ENCODE measurements around the gene ADAM10.

DNA sequence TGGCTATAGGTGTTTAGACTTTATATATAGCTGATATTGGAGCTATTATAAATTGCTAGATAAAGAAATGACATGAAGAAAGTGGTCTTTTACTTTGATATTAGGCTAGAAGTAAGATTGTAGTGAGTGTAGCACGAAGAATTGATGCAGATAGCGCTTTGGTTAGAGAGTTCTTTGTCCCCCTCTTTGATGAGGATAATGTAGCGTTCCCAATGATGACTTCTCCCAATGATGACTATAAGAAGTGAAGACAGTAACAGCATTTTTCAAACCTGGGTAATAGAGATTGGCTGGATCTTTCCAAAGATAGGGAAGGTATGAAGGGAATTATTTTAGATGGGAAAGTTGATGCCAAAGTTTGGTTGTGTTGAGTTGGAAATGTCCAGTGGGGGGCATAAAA lies 25.9 kb upstream of the ADAM10 start:
- TF ChIP-seq BCL11A (IDR thresholded peaks at IDR 0.05; ENCODE audit: low read depth in 2 of 2, low read length in 2 of 2) (no peak), CEBPB (IDR thresholded peaks at IDR 0.05; ENCODE audit: low read depth, low read length) (no peak), HDAC2 (IDR thresholded peaks at IDR 0.05; ENCODE audit: borderline replicate concordance in 1 of 2, low read depth in 2 of 2, low read length in 2 of 2) (no peak), TEAD4 (IDR thresholded peaks at IDR 0.05; ENCODE audit: low read depth, low read length) (no peak), POLR2AphosphoS5 (IDR thresholded peaks at IDR 0.05; ENCODE audit: low read depth, low read length) (no peak), CREB1 (IDR thresholded peaks at IDR 0.05) (no peak), SP2 (IDR thresholded peaks at IDR 0.05; ENCODE audit: low read length) (no peak), CBX5 (IDR thresholded peaks at IDR 0.05; ENCODE audit: low read depth, low read length) (no peak)
- TF ChIP-seq, protein P1, sequence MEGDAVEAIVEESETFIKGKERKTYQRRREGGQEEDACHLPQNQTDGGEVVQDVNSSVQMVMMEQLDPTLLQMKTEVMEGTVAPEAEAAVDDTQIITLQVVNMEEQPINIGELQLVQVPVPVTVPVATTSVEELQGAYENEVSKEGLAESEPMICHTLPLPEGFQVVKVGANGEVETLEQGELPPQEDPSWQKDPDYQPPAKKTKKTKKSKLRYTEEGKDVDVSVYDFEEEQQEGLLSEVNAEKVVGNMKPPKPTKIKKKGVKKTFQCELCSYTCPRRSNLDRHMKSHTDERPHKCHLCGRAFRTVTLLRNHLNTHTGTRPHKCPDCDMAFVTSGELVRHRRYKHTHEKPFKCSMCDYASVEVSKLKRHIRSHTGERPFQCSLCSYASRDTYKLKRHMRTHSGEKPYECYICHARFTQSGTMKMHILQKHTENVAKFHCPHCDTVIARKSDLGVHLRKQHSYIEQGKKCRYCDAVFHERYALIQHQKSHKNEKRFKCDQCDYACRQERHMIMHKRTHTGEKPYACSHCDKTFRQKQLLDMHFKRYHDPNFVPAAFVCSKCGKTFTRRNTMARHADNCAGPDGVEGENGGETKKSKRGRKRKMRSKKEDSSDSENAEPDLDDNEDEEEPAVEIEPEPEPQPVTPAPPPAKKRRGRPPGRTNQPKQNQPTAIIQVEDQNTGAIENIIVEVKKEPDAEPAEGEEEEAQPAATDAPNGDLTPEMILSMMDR (IDR thresholded peaks at IDR 0.05; ENCODE audit: control extremely low read depth in 1 of 3, insufficient read depth in 1 of 3, low read depth in 1 of 3, low read length in 3 of 3) = no peak

Data from H1 (cell line).